WERI-Rb-1 (cell line): Measurements from ENCODE around the gene TMA7B.

ENCODE experiments used
- DNase-seq: peaks from one replicate; pipeline ENCODE4 v3.0.0-alpha.2; 2020
- H3K27ac ChIP-seq: fragments of 250-450 bp; sonication (Bioruptor Pico); 2 replicates; pipeline ENCODE4 v1.5.1; 2020; ENCODE audit warnings: mild to moderate bottlenecking, moderate library complexity
- H3K27me3 ChIP-seq: fragments of 250-450 bp; sonication (Bioruptor Pico); 2 replicates; pipeline ENCODE4 v1.5.1; 2021; ENCODE audit warnings: mild to moderate bottlenecking, low read depth, moderate library complexity; ENCODE audit not compliant: insufficient read depth, severe bottlenecking
- H3K36me3 ChIP-seq: fragments of 250-450 bp; sonication (Bioruptor Pico); 2 replicates; pipeline ENCODE4 v1.5.1; 2020; ENCODE audit warnings: mild to moderate bottlenecking, moderate library complexity
- H3K4me3 ChIP-seq: 2 replicates; pipeline ENCODE4 v1.5.1; 2011; ENCODE audit warnings: low read depth, mild to moderate bottlenecking, control low read depth, low read length
- H3K9me3 ChIP-seq: fragments of 250-450 bp; sonication (Bioruptor Pico); 2 replicates; pipeline ENCODE4 v1.5.1; 2021; ENCODE audit warnings: mild to moderate bottlenecking, moderate library complexity; ENCODE audit not compliant: severe bottlenecking
- CTCF ChIP-seq: IDR thresholded peaks from 2 replicates; pipeline ENCODE4 v1.5.1; 2011; ENCODE audit warnings: low read depth, mild to moderate bottlenecking, control low read depth, inconsistent platforms, low read length

TMA7B gene

GRCh38 chr22:39958009-39958711 lies 2.0 kb upstream of the TMA7B start:
- H3K36me3 ChIP-seq: no peaks in the 10 kb centered on the region
- TF ChIP-seq CTCF: no peak

GRCh38 chr22:39958949-39959639 lies 1.1 kb upstream of the TMA7B start:
- H3K27ac ChIP-seq: no peak overlapping the region
- TF ChIP-seq CTCF: no peak
- H3K4me3 ChIP-seq: no peak overlapping the region
- H3K9me3 ChIP-seq: no peaks in the 10 kb centered on the region
- no peaks in the 10 kb centered on the region for H3K27me3 ChIP-seq
- DNase-seq: no peak
- no peaks in the 10 kb centered on the region for H3K36me3 ChIP-seq

More at GRCh38 chr22:39958009-39958711, 2.0 kb upstream of the TMA7B start:
- no peak overlapping the region for H3K4me3 ChIP-seq
- H3K27ac ChIP-seq: no peak overlapping the region
- no peaks in the 10 kb centered on the region for H3K9me3 ChIP-seq
- no peak for DNase-seq
- H3K27me3 ChIP-seq: no peaks in the 10 kb centered on the region

GRCh38 chr22:39960791-39961746 lies 872 bp downstream of the TMA7B start:
- Histone ChIP-seq H3K9me3 (no peaks in the 10 kb centered on the region), H3K4me3 (no peak overlapping the region), H3K36me3 (no peaks in the 10 kb centered on the region), H3K27me3 (no peaks in the 10 kb centered on the region), H3K27ac (no peak overlapping the region)
- no peak for TF ChIP-seq CTCF
- no peak for DNase-seq

- no peak overlapping the region for H3K27ac ChIP-seq
These were observed 1.9 kb downstream of the TMA7B start for GRCh38 chr22:39962071-39962470.

GRCh38 chr22:39965748-39966147 lies 5.6 kb downstream of the TMA7B start:
- Histone ChIP-seq H3K36me3 (no peaks in the 10 kb centered on the region), H3K4me3 (no peak overlapping the region), H3K27ac (no peak overlapping the region), H3K9me3 (no peaks in the 10 kb centered on the region), H3K27me3 (no peaks in the 10 kb centered on the region)
- no peak for DNase-seq
- TF ChIP-seq CTCF: no peak

More at GRCh38 chr22:39962071-39962470, 1.9 kb downstream of the TMA7B start:
- Histone ChIP-seq H3K36me3 (no peaks in the 10 kb centered on the region), H3K9me3 (no peaks in the 10 kb centered on the region), H3K4me3 (no peak overlapping the region), H3K27me3 (no peaks in the 10 kb centered on the region)
- no peak for TF ChIP-seq CTCF
- DNase-seq: no peak
